Measurements from ENCODE around the gene DTX3L.

- TF ChIP-seq CTCF (conservative IDR thresholded peaks at IDR 0.05; ENCODE audit: low read depth, low read length) (no peak), EZH2phosphoT487 (IDR thresholded peaks at IDR 0.05; ENCODE audit: borderline replicate concordance, low read length) (no peak), EZH2 (IDR thresholded peaks at IDR 0.05; ENCODE audit: low read length, unreplicated experiment) (no peak)
Measured at GRCh38 chr3:122582390-122582789, 18.3 kb downstream of the DTX3L start.

Measured in PC-3 (cell line).